Measurements from ENCODE around the gene RFC2. TPM values are rescaled to one million over a fixed set of nuclear protein-coding genes. Genes with fewer than 3 reads are reported as not detected.
"Not testable (repeated sequence)": the region's sequence is repeated elsewhere in the genome, so short reads cannot be mapped to it uniquely, and the experiment has no call there.

The RFC2 gene
- total RNA-seq, 3 donors from 2014 or later (not counting 1 experiment from before 2014, with no cell fraction given), result 16.9 to 26.5 (median 20.5) TPM

DNA sequence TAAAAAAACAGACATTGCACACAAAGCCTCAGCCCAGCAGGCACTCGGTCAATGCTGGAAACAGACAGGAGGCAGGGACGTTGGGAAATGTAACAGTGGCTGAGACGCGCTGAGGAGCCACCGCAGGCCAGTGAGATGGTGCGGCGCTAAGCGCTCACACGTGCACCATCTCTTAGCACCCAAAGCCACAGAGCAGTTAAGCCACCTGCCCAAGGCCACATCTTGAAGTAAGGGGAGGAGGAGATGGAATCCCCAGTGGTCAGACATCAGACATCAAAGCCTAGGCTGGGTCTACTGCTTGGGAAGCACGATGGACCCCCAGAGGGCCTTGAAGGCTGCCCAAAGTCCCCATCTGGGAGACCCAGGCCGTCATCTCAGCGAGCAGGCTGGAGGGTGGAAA, 28.8 kb downstream of the RFC2 start:
- Histone ChIP-seq H3K36me3 (ENCODE audit: control insufficient read depth, insufficient read depth, low read length) (peaks cover 32% of the 10 kb centered on the region), H3K4me1 (ENCODE audit: control insufficient read depth, insufficient read depth, low read length) (peaks cover 53% of the 10 kb centered on the region), H3K4me3 (ENCODE audit: low read length) (no peak overlapping the region), H3K27me3 (ENCODE audit: control insufficient read depth, insufficient read depth, low read length) (no peaks in the 10 kb centered on the region), H3K9me3 (ENCODE audit: control insufficient read depth, insufficient read depth, low read length) (no peaks in the 10 kb centered on the region), H3K27ac (ENCODE audit: low read length) (peak overlapping the region; percentile 2)
- Mint-ChIP-seq H3K27me3 (ENCODE audit: low read depth in 2 of 2) (no peaks in the 10 kb centered on the region), H3K27ac (peak overlapping the region; percentile 80 to 87), H3K36me3 (no peaks in the 10 kb centered on the region), H3K4me1 (peaks cover 26 to 48% of the 10 kb centered on the region in 2 donors), H3K9me3 (no peaks in the 10 kb centered on the region), H3K4me3 (peak overlapping the region; percentile 53)
- no peak for DNase-seq
- ATAC-seq, result peak; percentile 61 to 86 (median 74)
- intact Hi-C loops (cut with micrococcal nuclease), result no loop called here
- 37% methylated on average over 11 of the region's 12 CpGs for WGBS (ENCODE audit: insufficient coverage)
- TF ChIP-seq, protein P1, sequence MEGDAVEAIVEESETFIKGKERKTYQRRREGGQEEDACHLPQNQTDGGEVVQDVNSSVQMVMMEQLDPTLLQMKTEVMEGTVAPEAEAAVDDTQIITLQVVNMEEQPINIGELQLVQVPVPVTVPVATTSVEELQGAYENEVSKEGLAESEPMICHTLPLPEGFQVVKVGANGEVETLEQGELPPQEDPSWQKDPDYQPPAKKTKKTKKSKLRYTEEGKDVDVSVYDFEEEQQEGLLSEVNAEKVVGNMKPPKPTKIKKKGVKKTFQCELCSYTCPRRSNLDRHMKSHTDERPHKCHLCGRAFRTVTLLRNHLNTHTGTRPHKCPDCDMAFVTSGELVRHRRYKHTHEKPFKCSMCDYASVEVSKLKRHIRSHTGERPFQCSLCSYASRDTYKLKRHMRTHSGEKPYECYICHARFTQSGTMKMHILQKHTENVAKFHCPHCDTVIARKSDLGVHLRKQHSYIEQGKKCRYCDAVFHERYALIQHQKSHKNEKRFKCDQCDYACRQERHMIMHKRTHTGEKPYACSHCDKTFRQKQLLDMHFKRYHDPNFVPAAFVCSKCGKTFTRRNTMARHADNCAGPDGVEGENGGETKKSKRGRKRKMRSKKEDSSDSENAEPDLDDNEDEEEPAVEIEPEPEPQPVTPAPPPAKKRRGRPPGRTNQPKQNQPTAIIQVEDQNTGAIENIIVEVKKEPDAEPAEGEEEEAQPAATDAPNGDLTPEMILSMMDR (IDR thresholded peaks at IDR 0.05), result no peak

DNA sequence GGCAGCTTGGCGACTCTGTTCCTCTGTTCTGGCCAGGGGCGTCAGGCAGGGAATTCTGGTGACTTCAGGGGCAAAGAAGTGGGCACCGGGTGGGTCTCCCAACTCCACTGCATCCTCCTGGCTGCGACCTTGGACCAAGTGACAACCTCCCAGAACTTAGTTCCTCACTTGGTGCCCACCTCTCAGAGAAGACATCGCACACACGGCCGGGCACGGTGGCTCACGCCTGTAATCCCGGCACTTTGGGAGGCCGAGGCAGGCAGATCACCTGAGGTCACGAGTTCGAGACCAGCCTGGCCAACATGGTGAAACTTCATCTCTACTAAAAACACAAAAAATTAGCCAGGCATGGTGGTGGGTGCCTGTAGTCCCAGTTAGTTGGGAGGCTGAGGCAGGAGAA, 29.3 kb downstream of the RFC2 start:
- Histone ChIP-seq H3K36me3 (ENCODE audit: control insufficient read depth, insufficient read depth, low read length) (peaks cover 36% of the 10 kb centered on the region), H3K4me1 (ENCODE audit: control insufficient read depth, insufficient read depth, low read length) (peaks cover 53% of the 10 kb centered on the region)
- H3K9me3 ChIP-seq (ENCODE audit: control insufficient read depth, insufficient read depth, low read length); H3K27me3 ChIP-seq (ENCODE audit: control insufficient read depth, insufficient read depth, low read length); H3K4me3 ChIP-seq (ENCODE audit: low read length); H3K4me3 Mint-ChIP-seq; H3K27me3 Mint-ChIP-seq (ENCODE audit: low read depth in 2 of 2); H3K9me3 Mint-ChIP-seq; intact Hi-C loops (cut with micrococcal nuclease); H3K36me3 Mint-ChIP-seq; DNase-seq; ATAC-seq; H3K27ac ChIP-seq (ENCODE audit: low read length): not testable (repeated sequence)
- 94% methylated on average over 13 of the region's 13 CpGs for WGBS (ENCODE audit: insufficient coverage)
- peak overlapping the region; percentile 80 to 87 for H3K27ac Mint-ChIP-seq
- peaks cover 26 to 49% of the 10 kb centered on the region in 2 donors for H3K4me1 Mint-ChIP-seq

DNA sequence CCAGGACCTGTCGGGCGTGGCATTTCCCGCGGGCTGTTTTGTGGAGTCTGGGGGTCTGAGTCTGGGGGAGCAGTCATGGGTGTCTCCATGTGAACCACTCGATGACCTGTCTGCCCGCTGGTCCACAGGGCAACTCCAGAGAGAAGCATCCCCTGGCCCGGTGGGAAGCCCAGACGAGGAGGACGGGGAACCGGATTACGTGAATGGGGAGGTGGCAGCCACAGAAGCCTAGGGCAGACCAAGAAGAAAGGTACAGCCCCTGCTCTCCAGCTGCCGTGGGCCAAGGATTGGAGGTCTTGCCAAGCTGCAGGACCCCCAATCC, 29.7 kb downstream of the RFC2 start:
- H3K36me3 ChIP-seq (ENCODE audit: control insufficient read depth, insufficient read depth, low read length), result peaks cover 34% of the 10 kb centered on the region
- Mint-ChIP-seq H3K4me1 (peaks cover 24 to 51% of the 10 kb centered on the region in 2 donors), H3K27ac (peak overlapping the region in 1 of 2 donors; percentile 23), H3K4me3 (peak overlapping the region; percentile 47), H3K9me3 (no peaks in the 10 kb centered on the region), H3K27me3 (ENCODE audit: low read depth in 2 of 2) (no peaks in the 10 kb centered on the region), H3K36me3 (no peaks in the 10 kb centered on the region)
- no peak overlapping the region for H3K27ac ChIP-seq (ENCODE audit: low read length)
- intact Hi-C loops (cut with micrococcal nuclease), result no loop called here
- no peak overlapping the region for H3K4me3 ChIP-seq (ENCODE audit: low read length)
- peaks cover 53% of the 10 kb centered on the region for H3K4me1 ChIP-seq (ENCODE audit: control insufficient read depth, insufficient read depth, low read length)
- H3K9me3 ChIP-seq (ENCODE audit: control insufficient read depth, insufficient read depth, low read length), result no peaks in the 10 kb centered on the region
- TF ChIP-seq, protein P1 (IDR thresholded peaks at IDR 0.05), result no peak
- ATAC-seq (no peak), DNase-seq (no peak)
- no peaks in the 10 kb centered on the region for H3K27me3 ChIP-seq (ENCODE audit: control insufficient read depth, insufficient read depth, low read length)
- 95% methylated on average over 12 of the region's 12 CpGs for whole genome bisulfite sequencing (ENCODE audit: insufficient coverage)

DNA sequence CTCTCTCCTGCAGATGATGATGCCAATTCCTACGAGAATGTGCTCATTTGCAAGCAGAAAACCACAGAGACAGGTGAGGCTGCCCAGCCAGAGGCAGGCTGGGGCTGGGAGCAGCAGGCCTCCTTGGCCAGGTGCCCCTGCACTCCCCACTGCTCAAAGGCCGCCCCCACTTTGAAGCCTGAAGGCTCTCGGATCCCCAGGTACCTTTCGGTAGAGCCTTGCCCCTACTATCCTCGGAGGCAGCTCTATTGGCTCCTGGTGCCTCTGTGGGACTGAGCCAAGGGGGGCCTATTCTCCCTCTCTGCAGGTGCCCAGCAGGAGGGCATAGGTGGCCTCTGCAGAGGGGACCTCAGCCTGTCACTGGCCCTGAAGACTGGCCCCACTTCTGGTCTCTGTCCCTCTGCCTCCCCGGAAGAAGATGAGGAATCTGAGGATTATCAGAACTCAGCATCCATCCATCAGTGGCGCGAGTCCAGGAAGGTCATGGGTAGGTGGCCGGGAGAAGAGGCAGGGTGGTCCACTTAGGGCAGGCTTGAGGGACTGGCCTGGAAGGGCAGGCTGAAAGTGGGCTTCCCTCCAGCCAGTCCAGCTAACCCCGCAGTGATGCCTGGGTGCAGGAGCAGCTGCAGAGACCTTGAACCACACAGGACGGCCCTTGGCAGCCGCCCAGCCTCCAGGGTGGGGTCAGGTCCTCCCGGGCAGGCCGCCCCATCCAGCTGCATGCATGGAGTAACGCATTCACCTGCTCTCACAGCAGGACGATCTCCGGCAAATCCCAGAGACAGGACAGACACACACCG, 30.3 kb downstream of the RFC2 start:
- intact Hi-C loops (cut with micrococcal nuclease), result no loop called here
- Histone ChIP-seq H3K4me3 (ENCODE audit: low read length) (no peak overlapping the region), H3K36me3 (ENCODE audit: control insufficient read depth, insufficient read depth, low read length) (peaks cover 31% of the 10 kb centered on the region), H3K27ac (ENCODE audit: low read length) (no peak overlapping the region), H3K9me3 (ENCODE audit: control insufficient read depth, insufficient read depth, low read length) (no peaks in the 10 kb centered on the region), H3K4me1 (ENCODE audit: control insufficient read depth, insufficient read depth, low read length) (peaks cover 54% of the 10 kb centered on the region), H3K27me3 (ENCODE audit: control insufficient read depth, insufficient read depth, low read length) (no peaks in the 10 kb centered on the region)
- H3K27ac Mint-ChIP-seq, result peak overlapping the region; percentile 59 to 69
- DNase-seq (no peak), ATAC-seq (no peak)
- TF ChIP-seq, protein P1 (IDR thresholded peaks at IDR 0.05), result no peak
- peaks cover 20 to 47% of the 10 kb centered on the region in 2 donors for H3K4me1 Mint-ChIP-seq
- no peaks in the 10 kb centered on the region for H3K27me3 Mint-ChIP-seq (ENCODE audit: low read depth in 2 of 2)
- no peaks in the 10 kb centered on the region for H3K36me3 Mint-ChIP-seq
- H3K9me3 Mint-ChIP-seq, result no peaks in the 10 kb centered on the region
- 88% methylated on average over 18 of the region's 18 CpGs for WGBS (ENCODE audit: insufficient coverage)
- peak overlapping the region; percentile 47 for H3K4me3 Mint-ChIP-seq

All from natural killer cell (primary cell).